Inflammatory macrophage treated with lipopolysaccharide for 1 hour (primary cell): Measurements from ENCODE around the gene PDLIM5.

Experiments
- DNase-seq, 2 donors: peaks; one replicate each; pipeline ENCODE4 v3.0.0-alpha.2; 2020 to 2022

Gene PDLIM5

GRCh38 chr4:94428884-94429283 is 22.9 kb upstream of the PDLIM5 start:
- DNase-seq, result no peak

- no peak for DNase-seq
Measured at GRCh38 chr4:94430406-94430805, 21.3 kb upstream of the PDLIM5 start.

- no peak for DNase-seq
Measured at GRCh38 chr4:94431388-94431787, 20.4 kb upstream of the PDLIM5 start.

GRCh38 chr4:94434505-94434904 is 17.2 kb upstream of the PDLIM5 start:
- no peak for DNase-seq

DNA sequence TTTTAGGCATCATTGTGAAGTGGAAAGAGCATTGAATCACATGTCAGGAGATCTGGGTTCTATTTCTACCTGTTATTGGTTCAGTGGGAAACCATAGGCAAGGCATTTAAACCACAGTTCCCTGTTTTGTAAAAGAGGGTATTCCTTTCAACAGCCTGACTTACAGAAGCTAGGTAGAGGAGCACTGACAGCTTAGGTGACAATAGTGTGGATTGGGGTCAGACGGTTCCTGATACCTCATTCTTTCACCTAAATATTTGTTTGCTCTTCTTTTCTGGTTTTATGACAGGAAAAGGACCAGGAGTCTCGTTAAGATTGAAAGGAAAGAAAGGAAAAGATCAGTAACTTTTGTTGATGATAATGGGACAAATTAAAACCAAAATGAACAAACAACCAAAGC is 15.9 kb upstream of the PDLIM5 start:
- DNase-seq, result no peak

- no peak for DNase-seq
Measured at GRCh38 chr4:94436512-94436911, 15.2 kb upstream of the PDLIM5 start.

GRCh38 chr4:94439606-94440005 is 12.1 kb upstream of the PDLIM5 start:
- DNase-seq, result no peak

- no peak for DNase-seq
Measured at GRCh38 chr4:94441838-94442237, 9.9 kb upstream of the PDLIM5 start.

DNA sequence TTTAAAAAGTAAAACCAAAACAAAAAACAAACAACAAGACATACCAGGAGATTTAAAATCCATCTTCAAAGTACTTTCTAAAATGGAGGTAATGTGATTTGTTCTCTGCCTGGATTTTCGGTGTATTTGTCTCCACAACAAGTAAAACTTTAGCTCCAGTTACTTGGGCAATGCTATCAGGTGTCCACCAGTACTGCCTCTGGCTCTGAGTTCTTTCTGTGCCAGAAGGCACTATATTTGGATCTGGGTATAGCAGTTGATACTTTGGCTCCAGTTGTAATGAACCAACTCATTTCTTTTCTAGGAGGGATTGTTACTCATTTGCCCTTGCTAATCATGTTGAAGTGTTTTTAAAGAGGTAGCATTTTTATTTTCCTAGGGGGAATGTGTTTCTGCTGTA is 9.5 kb upstream of the PDLIM5 start:
- no peak for DNase-seq

- no peak for DNase-seq
Measured at GRCh38 chr4:94446386-94446785, 5.4 kb upstream of the PDLIM5 start.

DNA sequence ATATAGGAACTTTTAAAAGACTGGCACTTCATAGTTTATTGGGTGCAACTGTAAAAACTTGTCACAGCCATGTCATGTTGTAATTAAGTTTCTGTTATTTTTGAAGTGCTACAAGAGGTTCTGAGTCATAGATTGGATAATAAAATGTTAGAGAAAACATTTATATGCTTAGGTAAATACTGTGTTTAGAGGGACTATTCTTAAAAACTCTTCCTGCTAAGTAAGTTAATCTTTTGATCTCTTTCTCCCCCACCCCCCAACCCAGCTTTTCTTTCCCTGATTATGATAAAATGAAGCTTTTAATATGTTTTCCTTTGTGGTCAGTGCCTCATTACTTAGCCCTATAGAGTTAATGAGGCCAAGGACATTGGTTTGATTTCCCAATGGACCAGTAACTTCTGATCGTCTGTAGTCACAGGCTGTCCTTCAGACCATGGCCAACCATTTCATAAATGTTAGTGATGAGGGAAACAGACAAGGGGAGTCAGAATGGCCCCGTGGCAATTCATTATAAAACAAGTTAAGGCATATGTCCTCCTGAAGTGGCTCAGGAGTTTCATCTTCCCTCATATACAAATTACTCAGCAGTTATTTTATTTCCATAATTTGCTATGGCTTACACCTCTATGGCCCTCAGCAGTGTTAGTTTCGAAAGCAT is 3.9 kb upstream of the PDLIM5 start:
- no peak for DNase-seq

GRCh38 chr4:94448815-94449375 is 2.8 kb upstream of the PDLIM5 start:
- no peak for DNase-seq

GRCh38 chr4:94451051-94451694 is 569 bp upstream of the PDLIM5 start:
- DNase-seq, result no peak

- DNase-seq, result peak; percentile 65 to 69
Measured at GRCh38 chr4:94452476-94453371, 982 bp downstream of the PDLIM5 start.

- peak; percentile 71 to 77 for DNase-seq
Measured at GRCh38 chr4:94453391-94453963, 1.7 kb downstream of the PDLIM5 start.

- peak in 1 of 2 donors; percentile 5 for DNase-seq
Measured at GRCh38 chr4:94454405-94454804, 2.7 kb downstream of the PDLIM5 start.

DNA sequence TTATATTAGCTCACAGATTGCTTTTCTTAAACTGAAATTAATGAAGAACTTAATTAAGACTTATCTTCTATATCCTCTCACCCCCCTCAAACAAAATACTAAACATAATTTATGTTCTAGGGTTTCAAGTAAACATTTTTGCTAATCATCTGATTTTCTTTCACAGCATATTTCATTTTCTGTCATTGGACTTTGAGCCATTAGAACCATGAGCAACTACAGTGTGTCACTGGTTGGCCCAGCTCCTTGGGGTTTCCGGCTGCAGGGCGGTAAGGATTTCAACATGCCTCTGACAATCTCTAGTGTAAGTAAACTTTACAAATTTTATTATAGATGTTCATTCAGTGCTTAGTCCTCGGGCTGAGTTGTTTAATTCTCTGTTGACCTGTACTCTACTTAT is 3.3 kb downstream of the PDLIM5 start:
- DNase-seq, result peak; percentile 75 to 79

DNA sequence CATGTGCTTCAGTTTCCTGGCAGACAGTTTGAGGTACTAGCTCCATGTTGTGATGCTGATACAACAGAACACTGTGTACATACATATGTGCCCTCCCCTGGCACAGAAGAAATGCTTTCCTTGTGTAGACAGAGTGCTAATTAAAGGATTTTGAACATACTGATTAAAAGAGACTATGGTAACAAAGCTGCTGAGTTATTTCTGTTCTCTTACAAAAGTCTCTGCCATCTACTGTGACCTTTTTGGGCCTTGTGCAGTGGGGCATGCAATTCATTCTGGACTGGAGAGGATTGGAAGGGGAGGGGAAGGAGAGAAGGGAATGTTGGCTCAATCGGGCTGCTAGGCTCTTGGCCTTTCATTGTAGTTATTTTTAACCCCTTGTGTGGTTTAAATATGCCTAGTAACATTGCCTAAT is 6.0 kb downstream of the PDLIM5 start:
- DNase-seq, result no peak

- no peak for DNase-seq
Measured at GRCh38 chr4:94458682-94459081, 6.9 kb downstream of the PDLIM5 start.

GRCh38 chr4:94459462-94460161 is 7.9 kb downstream of the PDLIM5 start:
- peak; percentile 11 to 26 for DNase-seq

- no peak for DNase-seq
Measured at GRCh38 chr4:94461506-94461905, 9.8 kb downstream of the PDLIM5 start.

- no peak for DNase-seq
Measured at GRCh38 chr4:94462572-94462971, 10.8 kb downstream of the PDLIM5 start.
